ENCODE measurements around the gene CYP27C1. TPM values are rescaled to one million over a fixed set of nuclear protein-coding genes. Genes with fewer than 3 reads are reported as not detected.

CYP27C1 gene
- total and polyA plus RNA-seq, 9 of the 15 experiments (the other 6 are each of a cell fraction or from before 2014, with no cell fraction given), result not detected

- no peak for ATAC-seq
- no TSS peak for BruUV-seq (replicated peaks)
- FAIRE-seq, result no peak
Observed at GRCh38 chr2:127200962-127201361, 19.1 kb downstream of the CYP27C1 start.

More at GRCh38 chr2:127200962-127201361, 19.1 kb downstream of the CYP27C1 start:
- Histone ChIP-seq H3K79me2 (ENCODE audit: control insufficient read depth, insufficient read depth, low read length) (no peaks in the 10 kb centered on the region), H3K4me3 (no peak overlapping the region), H3K27ac (ENCODE audit: extremely low read depth, low read depth, low read length) (no peak overlapping the region), H3K9me3 (replicated peaks; ENCODE audit: control insufficient read depth, insufficient read depth, low read depth, low read length) (no peaks in the 10 kb centered on the region), H3K4me1 (replicated peaks in 1 of 2; ENCODE audit: control insufficient read depth in 2 of 2, insufficient read depth in 2 of 2, low read length in 2 of 2) (peaks cover 0 to 11% of the 10 kb centered on the region in 2 experiments; a peak in 2 of 5 replicates), H3K4me2 (ENCODE audit: insufficient read depth, low read length) (no peak overlapping the region), H3K36me3 (ENCODE audit: control insufficient read depth, insufficient read depth, low read length) (no peaks in the 10 kb centered on the region), H3K27me3 (ENCODE audit: control insufficient read depth in 2 of 2, insufficient read depth in 2 of 2, low read length in 2 of 2) (peaks cover 21 to 49% of the 10 kb centered on the region in 2 experiments), H3K9ac (ENCODE audit: insufficient read depth in 1 of 2, low read depth in 2 of 2, low read length in 2 of 2) (no peak overlapping the region), H2AFZ (ENCODE audit: low read depth, low read length) (no peak overlapping the region), H3K9me1 (ENCODE audit: control insufficient read depth, insufficient read depth, low read length) (no peaks in the 10 kb centered on the region), H4K20me1 (replicated peaks; ENCODE audit: control insufficient read depth, insufficient read depth, low read length) (no peaks in the 10 kb centered on the region)
- DNase-seq (ENCODE audit: extremely low read depth in 1 of 4, low spot score in 3 of 4), result no peak
- CTCF ChIA-PET (ENCODE audit: low intra/inter-chr PET ratio), result no interaction called here
- POLR2A ChIA-PET, result interaction anchor here (1.6 kb wide), 1 partner anchor 16 kb away, joined by 7 read pairs; no protein-coding TSS in a partner anchor
- TF ChIP-seq KLF16 (IDR thresholded peaks at IDR 0.05), result no peak
- TF ChIP-seq SMAD2 (IDR thresholded peaks at IDR 0.05; ENCODE audit: low read depth, low read length), result no peak
- TF ChIP-seq GTF2F1 (IDR thresholded peaks at IDR 0.05; ENCODE audit: low read depth, low read length), result no peak
- peak; percentile 9; the same call in 1 of the 2 replicates for TF ChIP-seq TFE3 (CRISPR knock-in tag; IDR thresholded peaks at IDR 0.05)
- in situ Hi-C loops (cut with MboI) (loop anchor here (10.0 kb wide), 1 partner anchor 254 kb away; no protein-coding TSS in a partner anchor), intact Hi-C loops (cut with micrococcal nuclease) (no loop called here)
- 3% methylated on average over 7 of the region's 7 CpGs for WGBS (ENCODE audit: insufficient coverage, low coverage, missing lambda C conversion rate)
